C4-2B (cell line): ENCODE results near the gene FBXO36.

ENCODE experiments used
- H3K27ac ChIP-seq: fragments of 450-650 bp; 2 replicates; pipeline ENCODE4 v1.5.1; 2017
- CTCF ChIP-seq: fragments of 450-650 bp; conservative IDR thresholded peaks from 2 replicates; pipeline ENCODE4 v1.5.1; 2017; ENCODE audit warnings: mild to moderate bottlenecking
- ZFX ChIP-seq: fragments of 450-650 bp; IDR thresholded peaks from 2 replicates; pipeline ENCODE4 v1.6.1; 2017

FBXO36 gene

GRCh38 chr2:230000118-230000841 lies 78.0 kb downstream of the FBXO36 start:
- TF ChIP-seq CTCF (no peak), ZFX (no peak)
- no peak overlapping the region for H3K27ac ChIP-seq

GRCh38 chr2:230007931-230008707 lies 85.8 kb downstream of the FBXO36 start:
- no peak overlapping the region for H3K27ac ChIP-seq
- TF ChIP-seq ZFX (no peak), CTCF (peak; percentile 86)

- TF ChIP-seq CTCF, result no peak
- H3K27ac ChIP-seq, result no peak overlapping the region
Observed at GRCh38 chr2:230008708-230009066, 86.4 kb downstream of the FBXO36 start.

- TF ChIP-seq ZFX (no peak), CTCF (no peak)
- H3K27ac ChIP-seq, result no peak overlapping the region
Observed at GRCh38 chr2:230010501-230010900, 88.2 kb downstream of the FBXO36 start.

- H3K27ac ChIP-seq, result no peak overlapping the region
- TF ChIP-seq CTCF, result no peak
- no peak for TF ChIP-seq ZFX
Observed at GRCh38 chr2:230011617-230012016, 89.3 kb downstream of the FBXO36 start.

GRCh38 chr2:230012267-230012884 lies 90.1 kb downstream of the FBXO36 start:
- no peak overlapping the region for H3K27ac ChIP-seq
- TF ChIP-seq ZFX, result no peak
- no peak for TF ChIP-seq CTCF

GRCh38 chr2:230016844-230017243 lies 94.5 kb downstream of the FBXO36 start:
- no peak overlapping the region for H3K27ac ChIP-seq
- TF ChIP-seq ZFX (no peak), CTCF (no peak)
